NCI-H2171 (cell line): ENCODE data around the gene FABP3.

ENCODE experiments used
- DNase-seq: peaks from one replicate; lab custom pipeline; 2025; lab: John Stamatoyannopoulos, UW

The FABP3 gene

GRCh38 chr1:31373056-31373896 lies at the start of gene FABP3:
Gene FABP3 (minus strand): TSS chr1:31373076. CDS start chr1:31373014, 62 bp downstream.
- peak; percentile 55 for DNase-seq

GRCh38 chr1:31421371-31422040 lies 48.6 kb upstream of the FABP3 start:
- DNase-seq, result no peak

GRCh38 chr1:31420716-31421115 lies 47.8 kb upstream of the FABP3 start:
- DNase-seq, result no peak

GRCh38 chr1:31418626-31419323 lies 45.9 kb upstream of the FABP3 start:
- DNase-seq, result no peak

- DNase-seq, result no peak
Measured at GRCh38 chr1:31417148-31417547, 44.3 kb upstream of the FABP3 start.

- DNase-seq, result no peak
Measured at GRCh38 chr1:31416101-31416736, 43.3 kb upstream of the FABP3 start.

- DNase-seq, result no peak
Measured at GRCh38 chr1:31415658-31416057, 42.8 kb upstream of the FABP3 start.

GRCh38 chr1:31414980-31415370 lies 42.1 kb upstream of the FABP3 start:
- DNase-seq, result no peak

- no peak for DNase-seq
Measured at GRCh38 chr1:31413405-31414001, 40.6 kb upstream of the FABP3 start.

GRCh38 chr1:31412732-31413404 lies 40.0 kb upstream of the FABP3 start, which contains the start of gene SERINC2:
Gene SERINC2 (plus strand): TSS chr1:31413213. CDS start chr1:31413266, 53 bp downstream.
- DNase-seq, result peak; percentile 75

- no peak for DNase-seq
Measured at GRCh38 chr1:31412205-31412604, 39.3 kb upstream of the FABP3 start.

GRCh38 chr1:31410871-31411270 lies 38.0 kb upstream of the FABP3 start:
- DNase-seq, result no peak

- DNase-seq, result no peak
Measured at GRCh38 chr1:31409946-31410858, 37.3 kb upstream of the FABP3 start.

GRCh38 chr1:31408788-31409318 lies 36.0 kb upstream of the FABP3 start:
- no peak for DNase-seq

GRCh38 chr1:31407029-31407626 lies 34.3 kb upstream of the FABP3 start:
- no peak for DNase-seq

- DNase-seq, result no peak
Measured at GRCh38 chr1:31405578-31406245, 32.8 kb upstream of the FABP3 start.

- DNase-seq, result no peak
Measured at GRCh38 chr1:31401241-31401640, 28.4 kb upstream of the FABP3 start.

GRCh38 chr1:31400393-31400792 lies 27.5 kb upstream of the FABP3 start:
- DNase-seq, result no peak

GRCh38 chr1:31399976-31400375 lies 27.1 kb upstream of the FABP3 start:
- no peak for DNase-seq
